Measurements from ENCODE around the gene CKAP5.

The CKAP5 gene

GRCh38 chr11:46845740-46846509 lies at the start of gene CKAP5:
CKAP5 (minus strand) TSS chr11:46846280; CDS start chr11:46821231, 25,049 bp downstream.
- H3K4me3 ChIP-seq (ENCODE audit: low read length): peak within 1 kb of the TSS; percentile 94
- TF ChIP-seq CTCF (conservative IDR thresholded peaks at IDR 0.05; ENCODE audit: low read length): no peak
- peak; percentile 87 for DNase-seq (ENCODE audit: low read depth)

- peak; percentile 47 for DNase-seq (ENCODE audit: low read depth)
- TF ChIP-seq CTCF (conservative IDR thresholded peaks at IDR 0.05; ENCODE audit: low read length): no peak
- H3K4me3 ChIP-seq (ENCODE audit: low read length): no peak overlapping the region
Observed at GRCh38 chr11:46895821-46896220, 49.7 kb upstream of the CKAP5 start.

- no peak for TF ChIP-seq CTCF (conservative IDR thresholded peaks at IDR 0.05; ENCODE audit: low read length)
- no peak for DNase-seq (ENCODE audit: low read depth)
- H3K4me3 ChIP-seq (ENCODE audit: low read length): no peak overlapping the region
Observed at GRCh38 chr11:46894961-46895360, 48.9 kb upstream of the CKAP5 start.

- no peak overlapping the region for H3K4me3 ChIP-seq (ENCODE audit: low read length)
- no peak for TF ChIP-seq CTCF (conservative IDR thresholded peaks at IDR 0.05; ENCODE audit: low read length)
- DNase-seq (ENCODE audit: low read depth): no peak
Observed at GRCh38 chr11:46894506-46894905, 48.4 kb upstream of the CKAP5 start.

GRCh38 chr11:46892838-46893237 lies 46.8 kb upstream of the CKAP5 start:
- no peak overlapping the region for H3K4me3 ChIP-seq (ENCODE audit: low read length)
- TF ChIP-seq CTCF (conservative IDR thresholded peaks at IDR 0.05; ENCODE audit: low read length): no peak
- DNase-seq (ENCODE audit: low read depth): no peak

GRCh38 chr11:46892109-46892508 lies 46.0 kb upstream of the CKAP5 start:
- TF ChIP-seq CTCF (conservative IDR thresholded peaks at IDR 0.05; ENCODE audit: low read length): no peak
- no peak overlapping the region for H3K4me3 ChIP-seq (ENCODE audit: low read length)
- DNase-seq (ENCODE audit: low read depth): no peak

GRCh38 chr11:46890665-46891064 lies 44.6 kb upstream of the CKAP5 start:
- no peak overlapping the region for H3K4me3 ChIP-seq (ENCODE audit: low read length)
- TF ChIP-seq CTCF (conservative IDR thresholded peaks at IDR 0.05; ENCODE audit: low read length): no peak
- peak; percentile 10 for DNase-seq (ENCODE audit: low read depth)
